GM12892 (cell line): ENCODE data around the gene EXOC3L4.

Experiments
- POLR2A ChIP-seq: IDR thresholded peaks from 2 replicates; pipeline ENCODE4 v1.6.1; 2011; ENCODE audit warnings: low read depth, low read length, control low read depth
- TAF1 ChIP-seq: IDR thresholded peaks from 2 replicates; pipeline ENCODE4 v1.6.1; 2011; ENCODE audit warnings: low read depth, mild to moderate bottlenecking, control low read depth, low read length, borderline replicate concordance

DNA sequence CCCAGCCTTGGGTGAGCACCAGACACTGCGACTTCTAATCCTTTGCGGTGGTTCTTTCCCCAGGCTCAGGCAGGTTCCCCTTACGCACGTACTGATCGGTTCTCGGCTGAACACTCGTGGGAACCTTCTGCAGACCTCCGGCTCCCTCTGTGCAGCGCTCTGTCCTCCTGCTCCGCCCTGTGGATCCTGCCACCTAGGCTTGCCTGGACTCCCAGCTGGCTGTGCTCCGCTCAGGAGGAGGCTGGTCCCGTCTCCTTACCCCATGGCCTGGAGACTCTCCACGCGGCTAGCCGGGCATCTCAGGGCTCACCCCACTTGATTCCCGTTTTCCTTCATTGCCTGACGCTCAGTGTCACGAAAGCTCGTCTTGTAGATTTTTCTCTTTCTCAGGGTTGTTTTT is 63.4 kb downstream of the EXOC3L4 start:
- no peak for TF ChIP-seq POLR2A
- no peak for TF ChIP-seq TAF1
